ENCODE data around the gene DNAH17. TPM values are rescaled to one million over a fixed set of nuclear protein-coding genes. Genes with fewer than 3 reads are reported as not detected.

DNAH17 gene
- polyA plus RNA-seq, 3 donors = 0.01 to 0.51 (median 0.11) TPM

DNA sequence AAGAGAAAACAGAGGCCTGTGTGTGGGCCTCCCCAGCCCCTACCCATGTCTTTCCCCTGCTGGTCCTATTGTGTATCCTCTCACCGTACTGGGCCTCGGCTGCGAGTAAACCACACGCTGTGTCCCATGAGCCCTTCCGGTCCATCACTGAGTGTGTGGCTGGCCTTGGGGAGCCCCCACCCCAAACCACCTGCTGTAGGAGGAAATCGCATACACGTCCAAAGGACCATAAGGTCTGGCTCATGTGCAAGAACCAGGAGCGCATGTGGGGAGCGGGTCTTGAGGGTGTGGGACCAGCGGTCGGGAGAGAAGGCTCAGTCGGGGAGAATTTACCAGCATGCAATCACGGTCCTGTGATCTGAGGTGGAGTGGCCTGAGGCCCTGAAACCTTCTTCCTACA, 38.4 kb upstream of the DNAH17 start:
- intact Hi-C loops (cut with micrococcal nuclease) = no loop called here
- peaks cover 6 to 11% (median 11%) of the 10 kb centered on the region in 3 donors for H3K27me3 Mint-ChIP-seq (ENCODE audit: low read depth in 3 of 3)
- Histone ChIP-seq H3K4me3 (replicated peaks in 1 of 3; ENCODE audit: low read depth in 2 of 3, low read length in 3 of 3) (no peak overlapping the region), H3K4me2 (replicated peaks; ENCODE audit: extremely low read depth, low read length, poor library complexity, severe bottlenecking) (no peak overlapping the region), H3K27ac (ENCODE audit: low read depth in 1 of 2, low read length in 2 of 2) (no peak overlapping the region), H3K9me3 (replicated peaks in 1 of 2; ENCODE audit: control insufficient read depth in 1 of 2, insufficient read depth in 1 of 2, low read length in 2 of 2) (no peaks in the 10 kb centered on the region), H3K36me3 (replicated peaks in 1 of 2; ENCODE audit: control insufficient read depth in 1 of 2, insufficient read depth in 2 of 2, low read length in 2 of 2) (no peaks in the 10 kb centered on the region), H3K9ac (ENCODE audit: insufficient read depth, low read length, poor library complexity, severe bottlenecking) (no peak overlapping the region), H3K27me3 (ENCODE audit: control insufficient read depth in 2 of 2, insufficient read depth in 2 of 2, low read length in 2 of 2) (no peaks in the 10 kb centered on the region), H3K79me2 (ENCODE audit: insufficient read depth, low read length) (no peaks in the 10 kb centered on the region), H4K20me1 (ENCODE audit: insufficient read depth, low read length) (no peaks in the 10 kb centered on the region), H2AFZ (ENCODE audit: insufficient read depth, low read depth, low read length, poor library complexity, severe bottlenecking) (no peak overlapping the region), H3K4me1 (ENCODE audit: control insufficient read depth in 1 of 2, insufficient read depth in 2 of 2, low read length in 2 of 2) (peaks cover 9 to 12% of the 10 kb centered on the region in 2 donors)
- H3K9me3 Mint-ChIP-seq = peaks cover 0 to 5% (median 3%) of the 10 kb centered on the region in 7 donors
- no peak overlapping the region for H3K4me3 Mint-ChIP-seq
- no peaks in the 10 kb centered on the region for H3K36me3 Mint-ChIP-seq
- TF ChIP-seq, protein P1, sequence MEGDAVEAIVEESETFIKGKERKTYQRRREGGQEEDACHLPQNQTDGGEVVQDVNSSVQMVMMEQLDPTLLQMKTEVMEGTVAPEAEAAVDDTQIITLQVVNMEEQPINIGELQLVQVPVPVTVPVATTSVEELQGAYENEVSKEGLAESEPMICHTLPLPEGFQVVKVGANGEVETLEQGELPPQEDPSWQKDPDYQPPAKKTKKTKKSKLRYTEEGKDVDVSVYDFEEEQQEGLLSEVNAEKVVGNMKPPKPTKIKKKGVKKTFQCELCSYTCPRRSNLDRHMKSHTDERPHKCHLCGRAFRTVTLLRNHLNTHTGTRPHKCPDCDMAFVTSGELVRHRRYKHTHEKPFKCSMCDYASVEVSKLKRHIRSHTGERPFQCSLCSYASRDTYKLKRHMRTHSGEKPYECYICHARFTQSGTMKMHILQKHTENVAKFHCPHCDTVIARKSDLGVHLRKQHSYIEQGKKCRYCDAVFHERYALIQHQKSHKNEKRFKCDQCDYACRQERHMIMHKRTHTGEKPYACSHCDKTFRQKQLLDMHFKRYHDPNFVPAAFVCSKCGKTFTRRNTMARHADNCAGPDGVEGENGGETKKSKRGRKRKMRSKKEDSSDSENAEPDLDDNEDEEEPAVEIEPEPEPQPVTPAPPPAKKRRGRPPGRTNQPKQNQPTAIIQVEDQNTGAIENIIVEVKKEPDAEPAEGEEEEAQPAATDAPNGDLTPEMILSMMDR (IDR thresholded peaks at IDR 0.05) = no peak
- H3K4me1 Mint-ChIP-seq = peaks cover 15% of the 10 kb centered on the region
- no peak for DNase-seq
- H3K27ac Mint-ChIP-seq = peak overlapping the region in 3 of 7 donors; percentile 24 to 64 (median 58)
- WGBS (ENCODE audit: insufficient coverage) = 88% methylated on average over 11 of the region's 13 CpGs

DNA sequence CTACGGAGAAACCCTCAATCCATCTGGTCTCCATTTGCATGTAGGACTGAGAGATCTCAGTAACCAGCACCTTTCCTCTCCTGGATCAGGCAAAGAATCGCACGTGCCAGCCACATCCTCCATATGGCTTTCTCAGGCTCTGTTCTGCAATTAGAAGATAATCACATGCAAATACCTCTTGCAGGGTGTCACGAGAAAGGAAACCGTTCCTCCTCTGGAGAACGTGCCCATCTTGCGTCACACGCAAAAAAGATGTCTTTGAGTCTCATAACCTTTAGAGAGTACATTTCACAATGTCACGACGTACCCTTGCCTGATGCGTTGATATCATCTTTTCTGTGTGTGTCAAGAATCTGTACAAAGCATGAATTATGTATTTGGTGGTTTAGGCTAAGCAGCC, 36.2 kb upstream of the DNAH17 start:
- Mint-ChIP-seq H3K4me1 (peaks cover 15% of the 10 kb centered on the region), H3K9me3 (peaks cover 0 to 3% (median 2%) of the 10 kb centered on the region in 7 donors), H3K36me3 (no peaks in the 10 kb centered on the region), H3K27ac (peak overlapping the region; percentile 88 to 95 (median 91)), H3K4me3 (no peak overlapping the region), H3K27me3 (ENCODE audit: low read depth in 3 of 3) (peaks cover 11 to 17% (median 15%) of the 10 kb centered on the region in 3 donors)
- intact Hi-C loops (cut with micrococcal nuclease) = no loop called here
- Histone ChIP-seq H2AFZ (ENCODE audit: insufficient read depth, low read depth, low read length, poor library complexity, severe bottlenecking) (no peak overlapping the region), H3K9me3 (replicated peaks in 1 of 2; ENCODE audit: control insufficient read depth in 1 of 2, insufficient read depth in 1 of 2, low read length in 2 of 2) (no peaks in the 10 kb centered on the region), H3K79me2 (ENCODE audit: insufficient read depth, low read length) (no peaks in the 10 kb centered on the region), H3K36me3 (replicated peaks in 1 of 2; ENCODE audit: control insufficient read depth in 1 of 2, insufficient read depth in 2 of 2, low read length in 2 of 2) (no peaks in the 10 kb centered on the region), H3K9ac (ENCODE audit: insufficient read depth, low read length, poor library complexity, severe bottlenecking) (no peak overlapping the region), H3K27me3 (ENCODE audit: control insufficient read depth in 2 of 2, insufficient read depth in 2 of 2, low read length in 2 of 2) (no peaks in the 10 kb centered on the region), H4K20me1 (ENCODE audit: insufficient read depth, low read length) (no peaks in the 10 kb centered on the region), H3K27ac (ENCODE audit: low read depth in 1 of 2, low read length in 2 of 2) (peak overlapping the region; percentile 55 to 58), H3K4me3 (replicated peaks in 1 of 3; ENCODE audit: low read depth in 2 of 3, low read length in 3 of 3) (no peak overlapping the region), H3K4me1 (ENCODE audit: control insufficient read depth in 1 of 2, insufficient read depth in 2 of 2, low read length in 2 of 2) (peaks cover 9 to 12% of the 10 kb centered on the region in 2 donors), H3K4me2 (replicated peaks; ENCODE audit: extremely low read depth, low read length, poor library complexity, severe bottlenecking) (no peak overlapping the region)
- TF ChIP-seq, protein P1 (IDR thresholded peaks at IDR 0.05) = no peak
- DNase-seq = peak; percentile 93 to 95 (median 95)
- 23% methylated on average over 5 of the region's 11 CpGs for WGBS (ENCODE audit: insufficient coverage)

Data from CD14-positive monocyte (primary cell).